ENCODE data around the gene GPR55.

DNA sequence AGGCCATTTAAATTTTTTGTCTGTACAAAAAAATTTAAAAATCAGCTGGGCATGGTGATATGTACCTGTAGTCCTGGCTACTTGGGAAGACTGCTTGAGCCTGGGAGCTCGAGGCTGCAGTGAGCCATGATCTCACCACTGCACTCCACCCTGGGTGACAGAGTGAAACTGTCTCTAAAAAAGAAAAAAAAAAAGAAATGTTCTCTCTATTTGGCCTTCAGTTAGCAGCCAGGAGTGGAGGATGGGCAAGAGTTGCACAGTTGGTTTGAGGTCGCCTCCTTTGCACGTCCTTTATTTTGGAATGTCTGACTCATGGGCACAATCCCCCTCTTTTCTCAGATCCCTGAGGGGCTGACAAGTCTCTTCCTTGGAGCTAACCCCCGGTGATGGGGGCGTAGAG is 34.0 kb downstream of the GPR55 start:
- no peak for TF ChIP-seq POLR2AphosphoS5 (IDR thresholded peaks at IDR 0.05)
- TF ChIP-seq, protein P1, sequence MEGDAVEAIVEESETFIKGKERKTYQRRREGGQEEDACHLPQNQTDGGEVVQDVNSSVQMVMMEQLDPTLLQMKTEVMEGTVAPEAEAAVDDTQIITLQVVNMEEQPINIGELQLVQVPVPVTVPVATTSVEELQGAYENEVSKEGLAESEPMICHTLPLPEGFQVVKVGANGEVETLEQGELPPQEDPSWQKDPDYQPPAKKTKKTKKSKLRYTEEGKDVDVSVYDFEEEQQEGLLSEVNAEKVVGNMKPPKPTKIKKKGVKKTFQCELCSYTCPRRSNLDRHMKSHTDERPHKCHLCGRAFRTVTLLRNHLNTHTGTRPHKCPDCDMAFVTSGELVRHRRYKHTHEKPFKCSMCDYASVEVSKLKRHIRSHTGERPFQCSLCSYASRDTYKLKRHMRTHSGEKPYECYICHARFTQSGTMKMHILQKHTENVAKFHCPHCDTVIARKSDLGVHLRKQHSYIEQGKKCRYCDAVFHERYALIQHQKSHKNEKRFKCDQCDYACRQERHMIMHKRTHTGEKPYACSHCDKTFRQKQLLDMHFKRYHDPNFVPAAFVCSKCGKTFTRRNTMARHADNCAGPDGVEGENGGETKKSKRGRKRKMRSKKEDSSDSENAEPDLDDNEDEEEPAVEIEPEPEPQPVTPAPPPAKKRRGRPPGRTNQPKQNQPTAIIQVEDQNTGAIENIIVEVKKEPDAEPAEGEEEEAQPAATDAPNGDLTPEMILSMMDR (IDR thresholded peaks at IDR 0.05) = no peak
- no peak for TF ChIP-seq POLR2A (IDR thresholded peaks at IDR 0.05)
- TF ChIP-seq EP300 (IDR thresholded peaks at IDR 0.05) = no peak

All from stomach (tissue), 4 donors.